Measurements from ENCODE around the gene GGCX.

GGCX gene

DNA sequence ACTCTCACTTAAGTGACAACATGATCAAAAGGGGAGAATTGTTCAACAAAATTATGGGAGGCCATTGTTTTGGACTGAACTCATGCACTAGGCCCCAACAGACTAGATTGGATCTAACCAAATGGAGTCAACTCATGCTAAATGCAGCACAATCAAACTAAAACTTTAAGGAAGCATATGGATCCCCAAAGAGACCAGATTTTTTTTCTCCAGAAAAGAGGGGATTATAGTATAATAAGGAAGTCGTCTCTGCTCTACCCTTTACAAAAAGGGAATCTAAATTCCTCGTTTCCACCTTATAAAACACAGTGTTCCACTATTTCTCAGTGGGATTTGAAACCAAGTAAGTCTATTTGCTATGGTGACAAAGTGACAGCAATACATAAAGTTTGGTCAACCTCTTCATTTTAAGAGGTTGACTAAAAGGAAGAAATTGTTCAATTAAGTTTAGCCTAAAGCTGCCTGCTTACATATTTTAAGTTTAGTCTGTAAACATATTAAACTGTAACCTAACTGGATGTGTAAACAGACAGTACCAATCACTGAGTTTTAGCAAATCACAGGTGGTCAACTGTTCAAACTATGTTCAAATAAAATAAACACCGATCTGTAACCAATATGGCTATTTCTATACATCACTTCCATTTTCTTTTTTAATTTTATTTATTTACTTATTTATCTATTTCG is 63.2 kb downstream of the GGCX start:
- DNase-seq (ENCODE audit: extremely low spot score, insufficient read length, low read depth) = no peak
- FAIRE-seq = no peak

DNA sequence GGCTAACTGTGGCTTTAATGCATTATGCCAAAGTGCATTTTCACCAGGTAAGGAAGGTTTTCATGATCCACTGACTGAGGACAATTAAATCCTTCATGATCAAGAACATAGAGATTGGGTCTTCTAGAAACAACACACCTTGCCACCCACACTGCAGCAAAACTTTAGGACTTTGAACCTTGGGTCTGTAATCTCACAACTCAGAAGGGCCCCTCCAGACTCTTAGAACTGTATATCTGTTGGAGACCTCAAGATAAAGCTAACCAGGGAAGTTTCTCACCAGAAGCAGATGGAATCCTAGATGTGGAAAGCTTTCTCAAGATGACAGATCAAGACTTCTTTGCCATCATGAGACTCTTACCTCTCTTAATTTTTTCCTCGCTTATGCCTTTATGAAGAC is 64.9 kb downstream of the GGCX start:
- FAIRE-seq (no peak), DNase-seq (ENCODE audit: extremely low spot score, insufficient read length, low read depth) (no peak)

Data from GM18507 (cell line).